DND-41 (cell line): Measurements from ENCODE around the gene HOXC5.

ENCODE experiments used
- ATAC-seq: fragments of 200-7000 bp; cut with Tn5 transposase; 3 replicates; pipeline ENCODE4 v1.9.1; 2021; ENCODE audit warnings: low read depth; ENCODE audit not compliant: insufficient read depth
- DNase-seq: peaks from one replicate; pipeline ENCODE4 v3.0.0-alpha.2; 2020
- H2AFZ ChIP-seq: 2 replicates; pipeline ENCODE4 v1.6.0; 2012; ENCODE audit warnings: low read depth, low read length
- H3K27ac ChIP-seq: 2 replicates; pipeline ENCODE4 v1.5.1; 2012; ENCODE audit warnings: low read length, inconsistent platforms
- H3K27me3 ChIP-seq: fragments of 200-600 bp; sonication (generic); 2 replicates; pipeline ENCODE4 v1.6.0; 2012; ENCODE audit warnings: low read length, mild to moderate bottlenecking, inconsistent platforms; ENCODE audit not compliant: insufficient read depth, poor library complexity
- H3K36me3 ChIP-seq: 2 replicates; pipeline ENCODE4 v1.5.1; 2012; ENCODE audit warnings: low read length, inconsistent platforms; ENCODE audit not compliant: insufficient read depth
- H3K4me1 ChIP-seq: 2 replicates; pipeline ENCODE4 v1.5.1; 2012; ENCODE audit warnings: mild to moderate bottlenecking, low read length; ENCODE audit not compliant: insufficient read depth
- H3K4me2 ChIP-seq: 2 replicates; pipeline ENCODE4 v1.6.0; 2012; ENCODE audit warnings: mild to moderate bottlenecking, moderate library complexity, low read length, inconsistent platforms; ENCODE audit not compliant: insufficient read depth
- H3K4me3 ChIP-seq, 2 experiments: fragments of 200-600 bp in 1 of 2; shearing (Covaris generic) in 1 of 2; 2 replicates each; pipeline ENCODE4 v1.5.1; 2012 to 2016; ENCODE audit warnings: inconsistent platforms in 2 of 2, low read length in 2 of 2, mild to moderate bottlenecking in 2 of 2, low read depth in 1 of 2, moderate library complexity in 1 of 2
- H3K79me2 ChIP-seq: 2 replicates; pipeline ENCODE4 v1.6.0; 2012; ENCODE audit warnings: low read length, inconsistent platforms; ENCODE audit not compliant: insufficient read depth
- H3K9ac ChIP-seq: 2 replicates; pipeline ENCODE4 v1.6.0; 2012; ENCODE audit warnings: low read depth, mild to moderate bottlenecking, inconsistent platforms, low read length, moderate library complexity
- H3K9me3 ChIP-seq: 2 replicates; pipeline ENCODE4 v1.5.1; 2012; ENCODE audit warnings: low read length, moderate library complexity, mild to moderate bottlenecking, inconsistent platforms; ENCODE audit not compliant: insufficient read depth, severe bottlenecking
- H4K20me1 ChIP-seq: 2 replicates; pipeline ENCODE4 v1.6.0; 2012; ENCODE audit warnings: low read length; ENCODE audit not compliant: insufficient read depth
- EZH2 ChIP-seq: IDR thresholded peaks from 3 replicates; pipeline ENCODE4 v1.6.1; 2012; ENCODE audit warnings: borderline replicate concordance, low read depth, mild to moderate bottlenecking, moderate library complexity, low read length, inconsistent platforms; ENCODE audit not compliant: severe bottlenecking
- TF ChIP-seq, protein P1 (sequence below): IDR thresholded peaks from 2 replicates; pipeline ENCODE4 v1.5.1; 2012; ENCODE audit warnings: borderline replicate concordance, low read length, moderate library complexity, mild to moderate bottlenecking; ENCODE audit not compliant: poor library complexity, severe bottlenecking; ENCODE audit errors: extremely low read depth

HOXC5 gene

DNA sequence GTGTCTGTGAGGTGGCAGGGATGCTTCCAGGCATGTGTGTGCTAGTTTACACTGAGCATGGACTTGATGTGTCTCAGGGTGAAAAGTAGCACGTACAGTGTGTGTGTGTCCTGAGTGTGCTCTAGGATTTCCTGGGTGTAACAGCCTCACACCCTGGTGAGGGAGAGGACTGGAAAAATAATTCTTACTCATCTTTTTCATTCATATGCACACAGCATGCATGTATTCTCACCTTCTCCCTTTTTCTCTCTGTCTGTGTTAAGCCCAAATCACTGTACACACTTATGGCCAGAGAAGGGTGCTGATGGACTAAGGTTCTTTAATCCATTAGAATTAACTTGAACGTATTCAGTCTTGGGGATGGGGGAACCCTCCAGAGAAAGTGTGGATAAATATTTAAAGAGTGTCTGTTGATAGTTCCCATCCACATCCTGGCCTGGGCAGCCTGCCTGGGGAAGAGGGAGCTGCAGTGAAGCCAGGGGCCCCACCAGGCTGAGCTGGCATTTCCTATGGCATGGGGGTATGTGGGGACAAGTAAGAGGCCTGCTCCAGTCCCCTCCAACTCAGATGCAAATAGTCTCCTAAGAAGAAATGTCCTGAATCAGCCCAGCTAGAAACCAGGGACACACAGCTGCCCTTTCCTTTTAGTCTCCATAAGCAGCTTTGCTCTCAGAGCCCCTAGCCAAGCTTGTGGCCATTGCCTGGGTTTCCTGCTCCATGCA lies 25.2 kb upstream of the HOXC5 start:
- H3K4me2 ChIP-seq = no peak overlapping the region
- H3K4me3 ChIP-seq = no peak overlapping the region
- ATAC-seq = no peak
- H3K27ac ChIP-seq = no peak overlapping the region
- DNase-seq = no peak
- peaks cover 82% of the 10 kb centered on the region for H3K27me3 ChIP-seq
- H3K4me1 ChIP-seq = peaks cover 8% of the 10 kb centered on the region
- H2AFZ ChIP-seq = no peak overlapping the region
- no peak overlapping the region for H3K9ac ChIP-seq
- TF ChIP-seq, protein P1, sequence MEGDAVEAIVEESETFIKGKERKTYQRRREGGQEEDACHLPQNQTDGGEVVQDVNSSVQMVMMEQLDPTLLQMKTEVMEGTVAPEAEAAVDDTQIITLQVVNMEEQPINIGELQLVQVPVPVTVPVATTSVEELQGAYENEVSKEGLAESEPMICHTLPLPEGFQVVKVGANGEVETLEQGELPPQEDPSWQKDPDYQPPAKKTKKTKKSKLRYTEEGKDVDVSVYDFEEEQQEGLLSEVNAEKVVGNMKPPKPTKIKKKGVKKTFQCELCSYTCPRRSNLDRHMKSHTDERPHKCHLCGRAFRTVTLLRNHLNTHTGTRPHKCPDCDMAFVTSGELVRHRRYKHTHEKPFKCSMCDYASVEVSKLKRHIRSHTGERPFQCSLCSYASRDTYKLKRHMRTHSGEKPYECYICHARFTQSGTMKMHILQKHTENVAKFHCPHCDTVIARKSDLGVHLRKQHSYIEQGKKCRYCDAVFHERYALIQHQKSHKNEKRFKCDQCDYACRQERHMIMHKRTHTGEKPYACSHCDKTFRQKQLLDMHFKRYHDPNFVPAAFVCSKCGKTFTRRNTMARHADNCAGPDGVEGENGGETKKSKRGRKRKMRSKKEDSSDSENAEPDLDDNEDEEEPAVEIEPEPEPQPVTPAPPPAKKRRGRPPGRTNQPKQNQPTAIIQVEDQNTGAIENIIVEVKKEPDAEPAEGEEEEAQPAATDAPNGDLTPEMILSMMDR = no peak
- no peak for TF ChIP-seq EZH2
- no peaks in the 10 kb centered on the region for H3K79me2 ChIP-seq
- H3K36me3 ChIP-seq = no peaks in the 10 kb centered on the region
- H3K9me3 ChIP-seq = no peaks in the 10 kb centered on the region
- no peaks in the 10 kb centered on the region for H4K20me1 ChIP-seq

- no peak overlapping the region for H3K27ac ChIP-seq
- H3K27me3 ChIP-seq = peaks cover 82% of the 10 kb centered on the region
- no peaks in the 10 kb centered on the region for H3K36me3 ChIP-seq
- no peaks in the 10 kb centered on the region for H3K9me3 ChIP-seq
- no peak overlapping the region for H3K4me3 ChIP-seq
- no peak for TF ChIP-seq EZH2
- TF ChIP-seq, protein P1 = no peak
- H3K4me2 ChIP-seq = no peak overlapping the region
- no peaks in the 10 kb centered on the region for H4K20me1 ChIP-seq
- H3K9ac ChIP-seq = no peak overlapping the region
- DNase-seq (no peak), ATAC-seq (no peak)
- H3K4me1 ChIP-seq = peaks cover 8% of the 10 kb centered on the region
- H2AFZ ChIP-seq = no peak overlapping the region
- no peaks in the 10 kb centered on the region for H3K79me2 ChIP-seq
These were observed 24.6 kb upstream of the HOXC5 start for GRCh38 chr12:54008260-54008552.

DNA sequence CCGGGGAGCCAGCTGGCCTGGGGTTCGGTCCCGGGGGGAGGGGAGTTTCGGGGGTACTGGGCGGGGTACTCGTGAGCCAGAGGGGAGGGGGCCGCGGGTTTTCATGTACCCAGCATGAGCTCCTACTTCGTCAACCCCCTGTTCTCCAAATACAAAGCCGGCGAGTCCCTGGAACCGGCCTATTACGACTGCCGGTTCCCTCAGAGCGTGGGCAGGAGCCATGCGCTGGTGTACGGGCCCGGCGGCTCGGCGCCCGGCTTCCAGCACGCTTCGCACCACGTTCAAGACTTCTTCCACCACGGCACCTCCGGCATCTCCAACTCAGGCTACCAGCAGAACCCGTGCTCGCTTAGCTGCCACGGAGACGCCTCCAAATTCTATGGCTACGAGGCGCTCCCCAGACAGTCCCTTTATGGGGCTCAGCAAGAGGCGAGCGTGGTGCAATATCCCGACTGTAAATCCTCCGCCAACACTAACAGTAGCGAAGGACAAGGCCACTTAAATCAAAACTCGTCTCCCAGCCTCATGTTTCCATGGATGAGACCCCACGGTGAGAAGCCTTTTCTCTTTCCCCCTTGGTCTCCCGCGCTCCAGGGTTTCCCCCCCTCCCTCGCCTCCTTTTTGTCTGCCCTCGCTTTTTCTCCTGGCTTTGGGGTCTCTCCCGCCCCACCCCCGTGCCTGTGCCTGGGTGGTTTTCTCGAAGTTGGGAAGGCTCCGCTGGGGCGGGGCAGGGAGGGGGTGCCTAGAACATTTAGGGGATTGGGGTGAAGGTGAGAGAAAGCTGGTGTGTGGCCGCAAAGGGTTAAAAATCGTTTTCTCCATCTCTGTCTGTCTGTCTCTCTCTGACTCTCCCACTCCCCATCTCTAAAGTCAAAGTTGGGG lies 23.4 kb upstream of the HOXC5 start:
- Histone ChIP-seq H4K20me1 (no peaks in the 10 kb centered on the region), H3K4me3 (no peak overlapping the region), H3K9ac (no peak overlapping the region), H3K4me1 (peaks cover 8% of the 10 kb centered on the region), H3K27ac (no peak overlapping the region), H2AFZ (no peak overlapping the region), H3K9me3 (no peaks in the 10 kb centered on the region), H3K79me2 (no peaks in the 10 kb centered on the region), H3K4me2 (no peak overlapping the region), H3K27me3 (peaks cover 81% of the 10 kb centered on the region), H3K36me3 (no peaks in the 10 kb centered on the region)
- no peak for DNase-seq
- TF ChIP-seq, protein P1 = no peak
- TF ChIP-seq EZH2 = no peak
- ATAC-seq = no peak
